VCaP (cell line): ENCODE measurements around the gene ERBB3.

Experiments
- H3K27ac ChIP-seq: fragments of 450-650 bp; 2 replicates; pipeline ENCODE4 v1.5.1; 2017
- TF ChIP-seq, protein P1 (sequence below): fragments of 450-650 bp; conservative IDR thresholded peaks from 2 replicates; pipeline ENCODE4 v1.5.1; 2017; ENCODE audit warnings: mild to moderate bottlenecking, moderate library complexity

The ERBB3 gene

DNA sequence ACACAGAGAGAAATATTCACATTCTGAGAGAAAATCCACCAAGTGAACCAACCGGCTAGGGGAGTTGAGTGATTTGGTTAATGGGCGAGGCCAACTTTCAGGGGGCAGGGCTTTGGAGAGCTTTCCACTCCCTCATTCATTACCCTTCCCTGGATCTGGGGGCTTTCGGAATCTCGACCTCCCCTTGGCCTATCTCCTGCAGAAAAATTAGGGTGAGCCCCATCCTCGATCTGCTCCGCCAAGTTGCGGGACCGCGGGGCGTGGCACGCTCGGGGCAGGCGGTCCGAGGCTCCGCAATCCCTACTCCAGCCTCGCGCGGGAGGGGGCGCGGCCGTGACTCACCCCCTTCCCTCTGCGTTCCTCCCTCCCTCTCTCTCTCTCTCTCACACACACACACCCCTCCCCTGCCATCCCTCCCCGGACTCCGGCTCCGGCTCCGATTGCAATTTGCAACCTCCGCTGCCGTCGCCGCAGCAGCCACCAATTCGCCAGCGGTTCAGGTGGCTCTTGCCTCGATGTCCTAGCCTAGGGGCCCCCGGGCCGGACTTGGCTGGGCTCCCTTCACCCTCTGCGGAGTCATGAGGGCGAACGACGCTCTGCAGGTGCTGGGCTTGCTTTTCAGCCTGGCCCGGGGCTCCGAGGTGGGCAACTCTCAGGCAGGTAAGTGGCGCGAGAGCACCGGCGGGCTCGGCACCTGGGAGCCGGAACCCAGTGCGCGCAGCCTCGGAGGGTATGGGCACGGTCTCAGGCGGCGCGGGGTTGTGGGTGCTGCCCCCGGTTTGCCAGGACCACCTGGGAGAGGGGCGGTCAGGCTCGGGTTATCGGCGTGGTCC is at the start of gene ERBB3:
ERBB3 (plus strand) TSS at position 443 of the 833 bp plus-strand sequence; CDS start at position 579, 136 bp downstream.
- TF ChIP-seq, protein P1, sequence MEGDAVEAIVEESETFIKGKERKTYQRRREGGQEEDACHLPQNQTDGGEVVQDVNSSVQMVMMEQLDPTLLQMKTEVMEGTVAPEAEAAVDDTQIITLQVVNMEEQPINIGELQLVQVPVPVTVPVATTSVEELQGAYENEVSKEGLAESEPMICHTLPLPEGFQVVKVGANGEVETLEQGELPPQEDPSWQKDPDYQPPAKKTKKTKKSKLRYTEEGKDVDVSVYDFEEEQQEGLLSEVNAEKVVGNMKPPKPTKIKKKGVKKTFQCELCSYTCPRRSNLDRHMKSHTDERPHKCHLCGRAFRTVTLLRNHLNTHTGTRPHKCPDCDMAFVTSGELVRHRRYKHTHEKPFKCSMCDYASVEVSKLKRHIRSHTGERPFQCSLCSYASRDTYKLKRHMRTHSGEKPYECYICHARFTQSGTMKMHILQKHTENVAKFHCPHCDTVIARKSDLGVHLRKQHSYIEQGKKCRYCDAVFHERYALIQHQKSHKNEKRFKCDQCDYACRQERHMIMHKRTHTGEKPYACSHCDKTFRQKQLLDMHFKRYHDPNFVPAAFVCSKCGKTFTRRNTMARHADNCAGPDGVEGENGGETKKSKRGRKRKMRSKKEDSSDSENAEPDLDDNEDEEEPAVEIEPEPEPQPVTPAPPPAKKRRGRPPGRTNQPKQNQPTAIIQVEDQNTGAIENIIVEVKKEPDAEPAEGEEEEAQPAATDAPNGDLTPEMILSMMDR: no peak
- peak within 1 kb of the TSS; percentile 95 for H3K27ac ChIP-seq

DNA sequence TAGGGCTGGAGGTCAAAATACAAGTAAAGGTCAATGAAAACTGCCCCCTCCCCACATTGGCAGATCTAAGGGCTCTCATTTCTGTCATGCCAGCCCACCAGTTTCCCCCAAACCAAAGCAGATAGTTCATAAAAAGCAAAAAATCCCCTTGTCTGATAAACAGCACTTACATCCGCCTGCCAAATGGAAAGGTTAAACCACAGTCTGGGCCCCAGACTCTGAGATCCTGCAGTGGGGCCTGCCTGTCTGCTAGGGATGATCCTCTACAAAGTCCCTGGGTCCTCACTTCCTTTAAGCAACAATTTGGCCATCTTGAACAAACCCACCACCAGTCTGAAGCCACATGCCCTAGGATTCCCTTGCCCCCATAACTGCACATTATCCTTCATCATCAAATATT is 48.0 kb upstream of the ERBB3 start:
- TF ChIP-seq, protein P1: no peak
- H3K27ac ChIP-seq: no peak overlapping the region

DNA sequence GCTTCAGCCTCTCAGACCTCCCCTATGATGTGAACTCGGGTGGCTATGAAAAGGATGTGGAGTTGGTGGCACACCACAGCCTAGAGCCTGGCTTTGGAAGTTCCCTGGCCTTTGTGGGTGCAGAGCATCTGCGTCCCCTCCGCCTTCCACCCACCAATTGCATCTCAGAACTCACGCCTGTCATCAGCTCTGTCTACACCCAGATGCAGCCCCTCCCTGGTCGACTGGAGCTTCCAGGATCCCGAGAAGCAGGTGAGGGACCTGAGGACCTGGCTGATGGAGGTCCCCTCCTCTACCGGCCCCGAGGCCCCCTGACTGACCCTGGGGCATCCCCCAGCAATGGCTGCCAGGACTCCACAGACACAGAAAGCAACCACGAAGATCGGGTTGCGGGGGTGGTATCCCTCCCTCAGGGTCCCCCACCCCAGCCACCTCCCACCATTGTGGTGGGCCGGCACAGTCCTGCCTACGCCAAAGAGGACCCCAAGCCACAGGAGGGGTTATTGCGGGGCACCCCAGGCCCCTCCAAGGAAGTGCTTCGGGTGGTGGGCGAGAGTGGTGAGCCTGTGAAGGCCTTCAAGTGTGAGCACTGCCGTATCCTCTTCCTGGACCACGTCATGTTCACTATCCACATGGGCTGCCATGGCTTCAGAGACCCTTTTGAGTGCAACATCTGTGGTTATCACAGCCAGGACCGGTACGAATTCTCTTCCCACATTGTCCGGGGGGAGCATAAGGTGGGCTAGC is 45.2 kb upstream of the ERBB3 start:
- no peak overlapping the region for H3K27ac ChIP-seq
- TF ChIP-seq, protein P1: no peak

DNA sequence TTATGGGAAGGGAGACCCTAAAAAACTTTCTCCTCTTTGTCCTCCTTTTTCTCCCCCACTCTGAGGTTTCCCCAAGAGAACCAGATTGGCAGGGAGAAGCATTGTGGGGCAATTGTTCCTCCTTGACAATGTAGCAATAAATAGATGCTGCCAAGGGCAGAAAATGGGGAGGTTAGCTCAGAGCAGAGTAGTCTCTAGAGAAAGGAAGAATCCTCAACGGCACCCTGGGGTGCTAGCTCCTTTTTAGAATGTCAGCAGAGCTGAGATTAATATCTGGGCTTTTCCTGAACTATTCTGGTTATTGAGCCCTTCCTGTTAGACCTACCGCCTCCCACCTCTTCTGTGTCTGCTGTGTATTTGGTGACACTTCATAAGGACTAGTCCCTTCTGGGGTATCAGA is 42.8 kb upstream of the ERBB3 start:
- no peak overlapping the region for H3K27ac ChIP-seq
- TF ChIP-seq, protein P1: no peak

DNA sequence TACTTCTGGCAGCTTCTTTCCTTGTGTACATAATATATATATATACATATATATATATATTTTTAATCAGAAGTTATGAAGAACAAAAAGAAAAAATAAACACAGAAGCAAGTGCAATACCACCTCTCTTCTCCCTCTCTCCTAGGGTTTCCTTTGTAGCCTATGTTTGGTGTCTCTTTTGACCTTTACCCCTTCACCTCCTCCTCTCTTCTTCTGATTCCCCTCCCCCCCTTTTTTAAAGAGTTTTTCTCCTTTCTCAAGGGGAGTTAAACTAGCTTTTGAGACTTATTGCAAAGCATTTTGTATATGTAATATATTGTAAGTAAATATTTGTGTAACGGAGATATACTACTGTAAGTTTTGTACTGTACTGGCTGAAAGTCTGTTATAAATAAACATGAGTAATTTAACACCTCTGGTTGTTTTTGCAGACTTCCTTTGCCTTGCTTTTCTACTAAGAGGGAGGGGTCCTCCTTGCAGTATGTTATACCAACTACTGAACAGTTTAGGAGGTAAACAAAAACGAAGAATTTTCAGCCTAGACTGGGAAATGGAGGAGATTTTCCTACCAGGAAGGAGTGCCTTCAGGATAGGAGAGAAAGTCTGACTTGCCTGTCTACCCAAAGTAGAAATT is 41.8 kb upstream of the ERBB3 start:
- TF ChIP-seq, protein P1: no peak
- H3K27ac ChIP-seq: no peak overlapping the region

DNA sequence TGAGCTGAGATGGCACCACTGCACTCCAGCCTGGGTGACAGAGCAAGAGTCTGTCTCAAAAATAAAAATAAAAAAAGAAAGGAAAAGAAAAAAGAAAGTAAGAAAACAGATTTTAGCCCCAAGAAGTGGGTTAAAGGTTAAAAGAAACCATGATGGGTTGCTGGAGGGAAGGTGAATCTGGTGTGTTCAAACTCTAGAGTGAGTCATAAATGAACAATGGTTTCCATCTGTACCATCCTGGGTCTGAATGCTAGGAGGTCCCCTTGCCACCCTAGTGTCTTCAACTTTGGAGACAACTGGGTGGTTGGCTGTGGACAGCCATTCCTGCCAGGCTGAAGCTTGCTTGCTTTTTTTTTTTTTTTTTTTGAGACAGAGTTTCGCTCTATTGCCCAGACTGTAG is 39.8 kb upstream of the ERBB3 start:
- TF ChIP-seq, protein P1: no peak
- H3K27ac ChIP-seq: peak overlapping the region; percentile 98

DNA sequence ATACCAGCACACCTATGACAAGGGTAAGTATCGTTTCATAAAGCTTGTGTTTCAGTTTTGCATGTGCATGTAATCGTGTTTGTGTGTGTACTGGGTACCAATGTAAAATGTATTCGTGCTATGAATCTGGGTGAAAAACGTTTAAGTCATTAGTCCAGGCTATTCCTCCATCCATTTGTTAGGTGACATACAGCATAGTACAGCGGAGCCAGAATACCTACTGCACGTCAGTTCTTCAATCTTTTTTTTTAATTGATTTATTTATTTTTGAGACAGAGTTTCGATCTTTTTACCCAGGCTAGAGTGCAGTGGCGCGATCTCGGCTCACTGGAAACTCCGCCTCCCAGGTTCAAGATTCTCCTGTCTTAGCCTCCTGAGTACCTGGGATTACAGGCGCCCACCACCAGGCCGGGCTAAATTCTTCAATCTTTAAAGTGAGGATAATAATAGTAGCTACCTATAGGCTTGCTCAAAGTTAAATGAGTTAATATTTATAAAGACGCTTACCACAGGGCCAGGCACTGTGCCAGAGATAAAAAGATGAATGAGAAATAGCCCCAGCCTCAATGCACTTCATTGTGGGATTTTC is 38.9 kb upstream of the ERBB3 start:
- TF ChIP-seq, protein P1: no peak

More for the DNA sequence above, 38.9 kb upstream of the ERBB3 start:
- peak overlapping the region; percentile 98 for H3K27ac ChIP-seq
